Keratinocyte (primary cell): ENCODE data around the gene BCAS3. TPM values are rescaled to one million over a fixed set of nuclear protein-coding genes. Genes with fewer than 3 reads are reported as not detected.

Experiments
- DNase-seq: peaks from one replicate; pipeline ENCODE4 v3.0.0-alpha.2; 2011; ENCODE audit warnings: low read depth, missing footprints, low spot score
- FAIRE-seq: peaks from 2 replicates; lab custom pipeline; 2011; peaks lifted over from hg19 to GRCh38; lab: Jason Lieb, UNC
- H2AFZ ChIP-seq: 2 replicates; pipeline ENCODE4 v1.6.0; 2012; ENCODE audit warnings: low read length, control low read depth, inconsistent platforms; ENCODE audit not compliant: control insufficient read depth
- H3K27ac ChIP-seq: 2 replicates; pipeline ENCODE4 v1.5.1; 2011; ENCODE audit warnings: low read length; ENCODE audit not compliant: control insufficient read depth, insufficient read depth
- H3K27me3 ChIP-seq: 3 replicates; pipeline ENCODE4 v1.6.0; 2011; ENCODE audit warnings: low read length; ENCODE audit not compliant: control insufficient read depth, insufficient read depth; ENCODE audit errors: extremely low read depth
- H3K36me3 ChIP-seq, 2 experiments: 2 replicates in 1 of 2; 3 replicates in 1 of 2; pipeline ENCODE4 v1.5.1; 2011; ENCODE audit warnings: low read length in 2 of 2, mild to moderate bottlenecking in 1 of 2; ENCODE audit not compliant: control insufficient read depth in 2 of 2, insufficient read depth in 2 of 2; ENCODE audit errors: extremely low read depth in 1 of 2
- H3K4me1 ChIP-seq: 3 replicates; pipeline ENCODE4 v1.5.1; 2011; ENCODE audit warnings: low read length; ENCODE audit not compliant: control insufficient read depth, insufficient read depth; ENCODE audit errors: extremely low read depth
- H3K4me2 ChIP-seq: 3 replicates; pipeline ENCODE4 v1.6.0; 2011; ENCODE audit warnings: low read depth, low read length; ENCODE audit not compliant: control insufficient read depth, insufficient read depth; ENCODE audit errors: extremely low read depth
- H3K4me3 ChIP-seq, 3 experiments: fragments of 200-600 bp in 1 of 3; sonication (generic) in 1 of 3; 2 replicates in 2 of 3; 3 replicates in 1 of 3; pipeline ENCODE4 v1.5.1; 2011 to 2016; ENCODE audit warnings: low read length in 3 of 3, mild to moderate bottlenecking in 3 of 3, control low read depth in 2 of 3, inconsistent platforms in 1 of 3, low read depth in 1 of 3, mixed read lengths in 1 of 3, mixed run types in 1 of 3, moderate library complexity in 1 of 3; ENCODE audit not compliant: control insufficient read depth in 2 of 3, insufficient read depth in 2 of 3; ENCODE audit errors: extremely low read depth in 1 of 3
- H3K79me2 ChIP-seq: 2 replicates; pipeline ENCODE4 v1.6.0; 2012; ENCODE audit warnings: low read length; ENCODE audit not compliant: control insufficient read depth, insufficient read depth
- H3K9ac ChIP-seq: 3 replicates; pipeline ENCODE4 v1.6.0; 2011; ENCODE audit warnings: low read length; ENCODE audit not compliant: control insufficient read depth, insufficient read depth; ENCODE audit errors: extremely low read depth
- H3K9me1 ChIP-seq: 3 replicates; pipeline ENCODE4 v1.6.0; 2011; ENCODE audit warnings: low read length; ENCODE audit not compliant: control insufficient read depth, insufficient read depth; ENCODE audit errors: extremely low read depth
- H3K9me3 ChIP-seq: 2 replicates; pipeline ENCODE4 v1.5.1; 2012; ENCODE audit warnings: low read depth, low read length; ENCODE audit not compliant: control insufficient read depth
- H4K20me1 ChIP-seq: 3 replicates; pipeline ENCODE4 v1.6.0; 2011; ENCODE audit warnings: low read length; ENCODE audit not compliant: control insufficient read depth, insufficient read depth; ENCODE audit errors: extremely low read depth
- CTCF ChIP-seq, 3 experiments: IDR thresholded peaks in 1 of 3; conservative IDR thresholded peaks in 1 of 3; optimal IDR thresholded peaks in 1 of 3; 2 replicates in 2 of 3; 3 replicates in 1 of 3; pipeline versions ENCODE3 to v1.5.1; 2011; ENCODE audit warnings: low read length in 3 of 3, mild to moderate bottlenecking in 3 of 3, moderate library complexity in 2 of 3, control low read depth in 1 of 3, inconsistent platforms in 1 of 3; ENCODE audit not compliant: insufficient read depth in 2 of 3; ENCODE audit errors: extremely low read depth in 1 of 3
- EZH2 ChIP-seq: IDR thresholded peaks from one replicate; pipeline ENCODE4 v1.6.1; 2012; ENCODE audit warnings: inconsistent platforms, mild to moderate bottlenecking, low read length, moderate library complexity
- dilution Hi-C: fragments of 300-500 bp; cut with MboI; formaldehyde crosslinking; loops from one replicate; pipeline ENCODE4 v1.7.0; 2020; ENCODE audit warnings: low sequenced_read_pairs; ENCODE audit not compliant: extremely low pct_ligation_motif_present
- polyA plus RNA-seq, 5 experiments: library from polyadenylated mRNA; depleted of rRNA in 3 of 5; stranded (reverse) in 3 of 5; stranded (forward) in 1 of 5; unstranded in 1 of 5; fragments of >200 nt; gene quantifications; 1 replicate in 1 of 5; 2 replicates in 3 of 5; 3 replicates in 1 of 5; pipeline versions ENCODE4 v1.2.1 to v1.2.3, GENCODE V29; 2011 to 2012; ENCODE audit warnings: missing spikeins in 2 of 5, low read depth in 1 of 5, low replicate concordance in 1 of 5

The BCAS3 gene
- polyA plus RNA-seq, 1 donor (not counting 4 experiments of a cell fraction or from before 2014, with no cell fraction given), result 11.8 TPM

DNA sequence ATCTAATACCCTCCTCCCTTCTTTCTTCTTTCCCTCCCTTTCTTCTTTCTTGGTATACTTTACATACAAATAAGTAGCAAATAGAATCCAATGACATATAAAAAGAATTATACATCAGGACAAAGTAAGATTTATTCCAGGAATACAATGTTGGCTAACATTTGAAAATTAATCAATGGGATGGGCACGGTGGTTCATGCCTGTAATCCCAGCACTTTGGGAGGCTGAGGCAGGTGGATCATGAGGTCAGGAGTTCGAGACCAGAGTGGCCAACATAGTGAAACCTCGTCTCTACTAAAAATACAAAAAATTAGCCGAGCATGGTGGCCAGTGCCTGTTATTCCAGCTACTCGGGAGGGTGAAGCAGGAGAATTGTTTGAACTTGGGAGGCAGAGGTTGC, 72.1 kb downstream of the BCAS3 start:
- H4K20me1 ChIP-seq, result no peaks in the 10 kb centered on the region
- no peaks in the 10 kb centered on the region for H3K36me3 ChIP-seq
- dilution Hi-C loops, result no loop called here
- no peaks in the 10 kb centered on the region for H3K9me1 ChIP-seq
- peaks cover under 1% of the 10 kb centered on the region for H3K4me1 ChIP-seq
- no peaks in the 10 kb centered on the region for H3K79me2 ChIP-seq
- TF ChIP-seq CTCF (optimal IDR thresholded peaks at IDR 0.05 in 1 of 3, IDR thresholded peaks at IDR 0.05 in 1 of 3, conservative IDR thresholded peaks at IDR 0.05 in 1 of 3; ENCODE audit: extremely low read depth in 1 of 3, insufficient read depth in 2 of 3, low read length in 3 of 3), result no peak
- no peak for TF ChIP-seq EZH2
- no peak overlapping the region for H3K9ac ChIP-seq
- H3K4me2 ChIP-seq, result no peak overlapping the region
- no peaks in the 10 kb centered on the region for H3K27me3 ChIP-seq
- no peak overlapping the region for H2AFZ ChIP-seq
- no peak for DNase-seq
- H3K27ac ChIP-seq, result no peak overlapping the region
- no peak for FAIRE-seq
- no peaks in the 10 kb centered on the region for H3K9me3 ChIP-seq
- no peak overlapping the region for H3K4me3 ChIP-seq

DNA sequence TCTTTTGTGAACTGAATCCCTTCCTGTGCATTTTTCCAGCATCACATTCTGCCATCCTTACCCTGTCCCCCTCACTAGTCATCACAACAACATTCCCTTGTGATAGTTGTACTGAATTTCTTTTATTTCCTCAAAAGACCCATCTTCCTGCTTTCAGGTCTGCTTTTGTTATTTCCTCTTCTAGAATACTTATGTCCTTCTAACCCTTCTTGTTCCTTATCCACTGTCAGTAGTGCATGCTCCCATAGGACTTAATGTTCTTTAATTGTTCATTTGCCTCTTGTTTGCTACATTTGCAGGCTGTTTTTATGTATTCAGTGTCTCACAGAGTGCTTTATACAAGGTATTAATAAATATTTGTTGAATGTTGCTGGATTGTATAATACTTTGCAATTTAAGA, 73.0 kb downstream of the BCAS3 start:
- no peak for FAIRE-seq
- H3K9me3 ChIP-seq, result no peaks in the 10 kb centered on the region
- H2AFZ ChIP-seq, result no peak overlapping the region
- H3K9ac ChIP-seq, result no peak overlapping the region
- H3K9me1 ChIP-seq, result no peaks in the 10 kb centered on the region
- TF ChIP-seq EZH2 (no peak), CTCF (optimal IDR thresholded peaks at IDR 0.05 in 1 of 3, IDR thresholded peaks at IDR 0.05 in 1 of 3, conservative IDR thresholded peaks at IDR 0.05 in 1 of 3; ENCODE audit: extremely low read depth in 1 of 3, insufficient read depth in 2 of 3, low read length in 3 of 3) (no peak)
- dilution Hi-C loops, result no loop called here
- H3K79me2 ChIP-seq, result no peaks in the 10 kb centered on the region
- no peaks in the 10 kb centered on the region for H4K20me1 ChIP-seq
- H3K4me2 ChIP-seq, result no peak overlapping the region
- no peak overlapping the region for H3K4me3 ChIP-seq
- no peaks in the 10 kb centered on the region for H3K4me1 ChIP-seq
- no peaks in the 10 kb centered on the region for H3K36me3 ChIP-seq
- no peak for DNase-seq
- H3K27ac ChIP-seq, result no peak overlapping the region
- H3K27me3 ChIP-seq, result no peaks in the 10 kb centered on the region
